Measurements from ENCODE around the gene ARHGEF7.

ARHGEF7 gene

GRCh38 chr13:111112196-111112595 lies 2.9 kb upstream of the ARHGEF7 start:
- DNase-seq: no peak

DNA sequence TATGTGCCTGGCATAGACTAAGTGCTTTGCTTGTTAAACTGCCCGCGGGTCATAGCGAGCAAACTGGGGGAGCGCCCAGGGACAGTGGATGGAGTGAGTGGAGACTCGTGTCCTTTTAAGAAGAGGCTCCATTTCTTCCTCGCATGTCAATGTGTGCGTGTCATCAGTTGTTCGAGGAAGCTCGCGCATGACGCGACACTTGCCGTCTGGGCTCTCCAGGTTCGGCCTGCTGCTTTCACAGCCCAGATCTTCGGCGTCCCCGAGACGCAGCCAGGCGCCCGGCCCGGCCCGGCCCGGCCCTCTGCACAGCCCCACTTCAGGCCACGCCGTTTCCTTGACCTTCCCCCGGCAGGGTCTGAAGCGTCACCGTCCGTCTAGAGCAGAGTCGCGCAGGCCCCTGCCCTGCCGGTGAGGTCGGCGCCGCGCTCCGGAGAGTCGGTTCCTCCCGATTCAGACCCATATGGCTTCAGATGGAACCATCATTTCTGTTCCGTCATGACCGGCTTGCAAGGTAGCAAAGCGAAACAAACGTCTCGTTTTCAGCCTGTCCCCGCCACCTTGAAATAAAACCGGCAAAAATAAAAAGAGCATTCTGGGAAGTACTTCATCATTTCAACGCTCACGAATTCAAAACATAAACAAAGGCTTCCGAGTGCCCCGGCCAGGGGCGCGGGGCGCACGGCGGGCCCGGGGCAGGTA lies 599 bp upstream of the ARHGEF7 start:
- peak in 1 of 5 donors; percentile 13 for DNase-seq

- DNase-seq: no peak
Measured at GRCh38 chr13:111115965-111116521, 933 bp downstream of the ARHGEF7 start.

DNA sequence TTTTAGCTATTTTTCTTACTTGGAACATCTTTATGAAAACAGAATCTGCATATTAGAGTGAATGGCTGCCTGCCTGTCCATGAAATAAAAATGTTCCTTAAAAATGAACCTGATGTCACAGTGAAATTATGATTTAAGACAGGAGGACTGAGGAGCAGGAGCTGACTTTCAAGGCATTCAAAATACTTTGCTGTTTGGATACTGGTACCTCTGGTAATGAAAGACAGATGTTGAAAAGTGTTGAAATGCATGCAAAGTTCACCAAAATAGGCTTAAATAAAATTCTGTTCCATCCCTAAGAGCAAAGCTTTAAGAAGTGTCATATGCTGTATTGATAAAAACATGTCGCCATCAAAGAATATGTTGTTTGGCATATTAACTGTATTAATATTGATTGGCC lies 1.7 kb downstream of the ARHGEF7 start:
- no peak for DNase-seq

DNA sequence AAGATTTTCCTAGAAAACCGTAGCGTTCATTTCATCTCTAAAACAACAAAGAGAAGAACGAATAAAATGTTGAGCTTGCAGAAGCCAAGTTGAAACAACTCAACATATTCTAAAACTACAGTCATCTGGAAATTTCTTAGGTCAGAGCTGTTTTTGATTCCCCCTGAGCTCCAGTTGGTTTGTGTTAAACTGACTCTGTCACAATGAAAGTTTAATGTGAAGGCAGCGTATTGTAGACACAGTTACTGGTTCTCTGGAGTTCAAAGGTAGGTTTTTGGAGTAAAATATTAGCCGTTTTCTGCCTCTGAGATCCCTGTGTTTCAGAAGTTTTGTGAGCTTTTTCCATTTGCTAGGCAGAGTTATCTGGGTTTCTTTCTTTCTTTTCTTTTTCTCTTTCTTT lies 2.2 kb downstream of the ARHGEF7 start:
- DNase-seq: no peak

GRCh38 chr13:111117961-111118360 lies 2.9 kb downstream of the ARHGEF7 start:
- no peak for DNase-seq

DNA sequence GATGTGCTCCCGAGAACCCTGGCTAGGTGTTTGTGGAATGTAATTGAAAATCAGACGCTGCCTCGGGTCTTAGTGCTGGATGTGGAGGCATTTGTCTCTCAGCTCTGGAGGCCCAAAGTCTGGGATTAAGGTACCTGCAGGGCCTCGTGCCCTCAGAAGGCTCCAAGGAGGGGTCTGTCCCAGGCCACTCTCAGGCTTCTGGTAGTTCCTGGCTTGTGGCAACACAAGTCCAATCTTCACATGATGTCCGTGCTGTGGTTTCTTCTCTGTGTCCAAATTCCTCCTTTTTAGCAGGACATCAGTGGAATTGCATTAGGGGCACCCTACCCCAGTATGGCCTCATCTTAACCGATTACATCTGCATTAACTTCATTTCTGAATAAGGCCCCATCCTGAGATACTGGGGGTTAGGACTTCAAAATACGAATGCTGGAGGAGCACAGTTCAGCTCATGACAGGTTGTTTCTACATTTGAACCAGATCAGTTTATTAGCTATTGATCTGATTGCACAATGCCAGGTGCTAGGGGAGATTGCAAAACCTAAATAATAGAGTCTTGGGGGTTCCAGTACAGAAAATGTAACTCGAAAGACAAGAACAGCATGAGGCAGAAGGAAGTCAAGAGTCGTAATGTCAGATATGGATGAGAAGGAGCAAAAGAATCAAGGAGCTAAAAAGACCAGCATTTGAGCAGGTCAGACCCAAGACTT lies 3.9 kb downstream of the ARHGEF7 start:
- no peak for DNase-seq

GRCh38 chr13:111119966-111120365 lies 4.9 kb downstream of the ARHGEF7 start:
- DNase-seq: no peak

- no peak for DNase-seq
Measured at GRCh38 chr13:111120422-111120821, 5.3 kb downstream of the ARHGEF7 start.

- no peak for DNase-seq
Measured at GRCh38 chr13:111120913-111121312, 5.8 kb downstream of the ARHGEF7 start.

GRCh38 chr13:111121506-111121905 lies 6.4 kb downstream of the ARHGEF7 start:
- DNase-seq: no peak

DNA sequence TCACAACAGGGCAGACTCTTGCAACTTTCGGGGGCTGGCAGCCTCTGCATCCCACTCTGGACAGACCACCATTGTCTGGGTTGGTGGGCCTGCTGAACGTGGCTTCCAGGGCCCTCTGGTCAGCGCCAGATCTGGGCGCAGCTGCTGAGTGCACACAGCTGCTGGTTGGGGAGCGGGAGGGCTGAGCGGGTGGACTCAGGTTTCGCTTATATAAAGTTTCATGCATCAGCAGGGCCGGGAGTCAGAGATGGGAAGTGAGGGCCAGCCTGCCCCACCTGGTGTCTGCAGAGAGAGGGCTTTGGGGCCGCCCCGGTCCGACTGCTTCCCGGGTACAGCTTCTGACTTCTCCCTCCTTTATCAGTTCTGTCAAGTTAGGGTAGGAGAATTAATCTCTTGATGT lies 6.9 kb downstream of the ARHGEF7 start:
- no peak for DNase-seq

DNA sequence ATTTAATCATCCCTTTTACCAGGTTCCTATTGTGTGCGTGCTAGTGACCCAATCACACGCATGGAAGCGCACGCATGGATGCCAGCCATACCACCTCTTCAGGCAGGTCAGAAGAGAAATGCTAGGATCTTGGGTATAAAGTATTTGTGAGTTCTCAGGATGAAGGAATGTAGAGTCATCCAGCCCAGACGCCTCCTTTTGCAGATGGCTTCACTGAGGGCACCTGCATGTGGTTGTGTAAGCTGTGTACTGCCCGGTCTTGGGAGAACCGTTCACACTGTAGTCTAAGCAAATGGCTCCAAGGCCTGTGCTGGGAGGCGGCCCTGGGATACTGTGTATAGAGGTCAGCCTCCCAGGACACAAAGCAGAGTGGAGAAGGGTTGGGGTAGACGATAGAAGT lies 7.5 kb downstream of the ARHGEF7 start:
- DNase-seq: no peak

DNA sequence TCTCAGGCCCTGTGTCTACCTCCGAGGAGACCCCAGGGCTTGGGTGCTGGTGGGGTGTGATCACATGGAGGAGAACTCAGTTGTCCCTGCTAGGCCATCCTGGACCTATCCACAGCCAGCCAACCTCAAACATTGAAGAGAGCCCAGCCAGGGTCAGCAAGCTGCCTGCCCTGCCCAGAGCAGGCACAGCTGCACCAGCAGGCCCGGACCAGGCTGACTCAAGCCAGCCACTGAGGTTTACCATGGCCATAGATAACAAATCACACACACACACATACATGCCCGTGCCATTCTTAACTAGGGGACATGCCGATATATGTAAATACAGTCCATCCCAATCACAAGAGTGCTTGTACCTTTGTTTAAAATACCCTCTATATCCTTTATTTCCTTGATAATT lies 8.1 kb downstream of the ARHGEF7 start:
- DNase-seq: no peak

- DNase-seq: no peak
Measured at GRCh38 chr13:111123649-111124048, 8.5 kb downstream of the ARHGEF7 start.

GRCh38 chr13:111126509-111126908 lies 11.4 kb downstream of the ARHGEF7 start:
- DNase-seq: no peak

GRCh38 chr13:111129465-111130115 lies 14.5 kb downstream of the ARHGEF7 start:
- DNase-seq: no peak

DNA sequence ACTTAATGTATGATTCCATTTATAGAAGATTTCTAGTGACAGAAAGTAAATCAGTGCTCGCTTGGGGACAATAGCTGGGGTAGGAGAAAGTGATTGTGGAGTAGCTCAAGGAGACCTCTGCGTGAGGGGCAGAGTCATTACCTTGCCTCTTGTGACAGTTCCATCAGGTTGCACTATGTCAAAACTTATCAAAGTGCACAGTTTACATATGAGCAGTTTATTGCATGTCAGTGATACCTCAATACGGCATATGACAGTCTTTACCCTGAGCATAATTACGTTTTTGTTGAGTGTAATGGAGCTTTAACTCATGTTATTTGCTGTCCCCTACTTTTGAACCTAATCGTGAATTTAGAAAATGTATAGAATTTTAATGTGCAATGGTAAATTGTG lies 15.0 kb downstream of the ARHGEF7 start:
- DNase-seq: no peak

DNA sequence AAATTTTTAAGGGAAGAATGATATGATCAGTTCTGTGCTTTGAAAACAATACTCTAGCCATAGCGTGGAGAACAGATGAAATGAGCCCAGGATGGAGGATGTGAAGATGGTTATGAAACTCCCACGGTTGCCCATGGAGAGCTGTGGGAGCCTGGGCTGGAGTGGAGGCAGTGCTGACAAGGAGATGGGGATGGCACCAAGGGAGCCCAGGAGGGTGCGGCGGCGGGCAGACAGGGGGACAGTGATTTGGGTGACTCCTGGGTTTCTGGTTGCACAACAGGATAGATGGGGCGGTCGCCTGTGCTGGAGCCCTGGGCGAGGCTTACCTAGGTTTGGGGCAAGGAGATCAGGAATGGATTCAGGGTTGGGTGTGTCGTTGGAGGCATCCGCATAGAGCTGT lies 15.9 kb downstream of the ARHGEF7 start:
- DNase-seq: no peak

- no peak for DNase-seq
Measured at GRCh38 chr13:111131611-111132010, 16.5 kb downstream of the ARHGEF7 start.

DNA sequence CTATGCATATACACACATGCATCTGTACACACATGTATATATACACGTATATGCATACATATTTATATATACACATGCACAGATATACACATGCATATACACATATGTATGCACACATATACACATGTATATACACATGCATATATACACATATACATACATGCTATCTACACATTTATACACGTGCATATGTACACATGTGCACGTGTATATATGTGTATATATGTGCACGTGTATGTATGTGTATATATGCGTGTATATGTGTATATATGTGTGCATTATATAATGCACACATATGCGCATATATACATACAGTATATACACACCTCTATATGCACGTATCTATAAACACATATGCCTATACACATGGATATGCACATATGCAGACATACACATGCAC lies 17.8 kb downstream of the ARHGEF7 start:
- no peak for DNase-seq

DNA sequence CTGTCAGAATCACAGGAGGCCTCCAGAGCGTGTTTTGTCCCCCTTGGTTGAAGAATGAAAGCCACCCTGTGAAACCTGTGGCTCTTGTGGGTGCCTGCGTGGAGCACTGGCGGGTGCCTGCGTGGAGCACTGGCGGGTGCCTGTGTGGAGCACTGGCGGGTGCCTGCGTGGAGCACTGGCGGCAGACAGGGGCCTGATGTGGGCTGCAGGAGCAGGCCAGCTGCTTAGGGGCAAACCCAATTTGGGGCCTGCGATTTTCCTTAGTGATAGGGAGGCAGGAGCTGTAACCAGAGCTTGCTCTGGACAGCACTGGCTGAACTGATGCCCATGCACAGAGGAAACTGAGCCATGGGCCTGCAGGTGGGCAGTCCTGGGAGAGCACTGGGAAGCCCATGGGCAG lies 24.3 kb downstream of the ARHGEF7 start:
- no peak for DNase-seq

DNA sequence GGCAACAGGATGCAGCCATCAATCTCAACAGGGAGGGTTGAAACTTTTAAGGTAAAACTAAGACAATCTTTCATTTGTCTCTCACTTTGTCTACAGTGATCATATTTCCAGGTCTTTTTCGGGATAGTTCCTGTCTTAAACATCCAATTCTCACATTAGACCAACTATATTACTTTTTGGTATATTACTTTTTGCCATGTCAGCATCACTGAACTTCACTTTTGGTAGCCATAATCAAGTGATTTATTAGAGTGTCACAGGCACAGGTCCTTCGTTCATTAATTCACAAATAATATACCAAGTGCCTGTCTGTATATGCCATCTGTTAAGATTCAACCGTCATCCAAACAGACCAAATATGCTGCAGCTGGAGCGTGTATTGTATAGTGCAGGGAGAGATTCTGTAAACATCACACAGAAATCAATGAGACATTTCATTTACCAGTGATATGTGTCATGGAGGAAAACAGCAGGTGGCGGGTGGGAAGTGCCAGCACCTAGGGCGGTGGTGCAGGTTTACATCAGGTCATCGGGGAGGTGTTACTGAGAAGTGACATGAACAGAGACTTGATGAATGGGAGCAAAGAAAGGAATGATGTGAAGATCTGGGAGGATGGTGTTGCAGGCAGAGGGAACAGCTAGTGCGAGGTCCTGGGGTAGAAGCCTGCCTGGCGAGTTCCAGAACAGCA lies 24.9 kb downstream of the ARHGEF7 start:
- DNase-seq: no peak

Data from T-helper 1 cell (primary cell).